Ovary (tissue), 9 donors: ENCODE data around the gene MMD. TPM values are rescaled to one million over a fixed set of nuclear protein-coding genes. Genes with fewer than 3 reads are reported as not detected.

Experiments
- DNase-seq, 5 donors: peaks; one replicate each; pipeline ENCODE4 v3.0.0-alpha.2; 2019 to 2020
- H3K27ac ChIP-seq, 2 donors: fragments of 200-600 bp; one replicate each; pipeline versions ENCODE4 v1.5.1 to v1.8.0; 2019 to 2022
- H3K27me3 ChIP-seq: fragments of 200-600 bp; one replicate; pipeline ENCODE4 v1.8.0; 2022
- H3K36me3 ChIP-seq: fragments of 200-600 bp; sonication (generic); one replicate; pipeline ENCODE4 v1.5.1; 2019
- H3K4me1 ChIP-seq: one replicate; pipeline ENCODE4 v1.8.1; 2013; ENCODE audit warnings: mild to moderate bottlenecking, moderate library complexity; ENCODE audit not compliant: insufficient read depth
- H3K4me3 ChIP-seq: fragments of 200-600 bp; sonication (generic); one replicate; pipeline ENCODE4 v1.5.1; 2017
- H3K9me3 ChIP-seq, 2 donors: fragments of 200-600 bp in 1 of 2; sonication (generic) in 1 of 2; one replicate each; pipeline versions ENCODE4 v1.5.1 to v1.8.1; 2013 to 2019; ENCODE audit warnings: mild to moderate bottlenecking in 1 of 2, moderate library complexity in 1 of 2
- EP300 ChIP-seq: sonication (generic); formaldehyde crosslinking; IDR thresholded peaks from one replicate; pipeline ENCODE4 v1.6.1; 2017; ENCODE audit warnings: antibody characterized with exemption
- POLR2A ChIP-seq: fragments of 450-650 bp; IDR thresholded peaks from one replicate; pipeline ENCODE4 v1.6.1; 2017; ENCODE audit warnings: antibody characterized with exemption, mild to moderate bottlenecking, moderate library complexity
- WGBS, 3 donors: extraction: QIAGEN DNeasy Blood & Tissue Kit in 1 of 3; methylation state at CpG; one replicate each; pipeline versions ENCODE4 v1.1.5 to v1.1.7; 2013 to 2017; 5-methylcytosine and 5-hydroxymethylcytosine counted together
- intact Hi-C, 4 donors: fragments of 100-400 bp; cut with DNase I; formaldehyde crosslinking; loops; one replicate each; pipeline versions ENCODE4 v1.11.0 to v1.15.1; 2022 to 2023
- polyA plus RNA-seq, 2 donors: library from polyadenylated mRNA; stranded (reverse); fragments of 200-250 nt in 1 of 2; fragments of 350-450 nt in 1 of 2; fragmentation: Illumina TruSeq in 1 of 2; extraction: RNeasy Lipid Tissue Mini Kit (QIAGEN cat#74804) in 1 of 2; gene quantifications; one replicate each; pipeline ENCODE4 v1.2.3, GENCODE V29; 2013 to 2014
- total RNA-seq, 7 donors: library from RNA; depleted of rRNA in 2 of 7; stranded (reverse); fragments of >200 nt in 2 of 7; fragmentation: NEBNext Ultra II Directional in 3 of 7; extraction: Animal tissue kit (Norgen Biotek cat#: 25700) in 3 of 7; gene quantifications; one replicate each; pipeline versions ENCODE4 v1.1.0 to v1.2.4, GENCODE V29; 2016 to 2023
- TF ChIP-seq, protein P1 (sequence below), 3 donors: fragments of 450-650 bp in 2 of 3; fragments of 200-600 bp in 1 of 3; IDR thresholded peaks; one replicate each; pipeline versions ENCODE4 v1.5.1 to v1.8.0; 2016 to 2022; ENCODE audit warnings: antibody characterized with exemption in 3 of 3, mild to moderate bottlenecking in 1 of 3
- donor health status: DM: no; HTN: no; CAD: no; lungs with moderate emphysema.
- donor health status: DM: no; HTN: no; CAD: no.
- donor health status: Bipolar disorder and iron deficiency.
- donor health status: DM: yes; HTN: yes; CAD: no.
- donor health status: DM: no; HTN: no; CAD: no.
- donor health status: DM: yes; HTN: yes; CAD: no.

The MMD gene
- total and polyA plus RNA-seq, 9 donors = 5.0 to 11.0 (median 6.7) TPM

GRCh38 chr17:55453839-55454557 is 32.4 kb upstream of the MMD start:
- 8 to 17% (median 14%) methylated on average over 6 of the region's 6 CpGs for WGBS, 3 donors

DNA sequence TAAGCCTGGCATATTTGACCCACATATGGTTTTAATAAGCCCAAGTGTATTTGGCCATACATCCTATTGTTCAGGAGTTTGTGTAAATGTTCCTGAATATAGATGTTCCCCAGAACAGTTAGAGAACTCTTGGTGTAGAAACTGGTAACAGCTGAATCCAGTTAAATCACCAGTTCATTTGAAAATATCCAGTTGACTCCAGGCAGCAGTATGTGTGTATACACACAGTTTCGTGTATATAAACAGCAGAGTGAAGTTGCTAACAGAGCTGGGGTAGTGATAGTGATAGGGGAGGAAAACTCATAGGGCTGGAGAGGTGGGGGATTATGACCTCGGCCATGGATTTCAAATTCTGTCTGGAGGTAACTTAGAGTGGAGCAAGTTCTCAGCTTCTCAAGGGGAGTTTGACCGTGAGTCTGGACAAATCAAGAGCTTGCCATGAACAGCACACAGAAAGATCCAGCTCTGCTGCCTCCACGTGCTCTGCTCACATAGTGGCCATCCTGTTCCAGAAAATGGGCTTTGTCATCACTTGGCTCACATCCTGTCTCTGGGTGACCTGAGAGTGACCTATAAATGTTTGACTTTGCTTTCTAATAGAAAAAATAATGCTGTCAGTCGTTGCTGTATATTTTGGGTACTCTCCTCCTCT is 30.6 kb upstream of the MMD start:
- no peak overlapping the region for H3K27ac ChIP-seq
- 46 to 55% (median 51%) methylated on average over 5 of the region's 5 CpGs for WGBS, 3 donors
- H3K4me1 ChIP-seq = no peaks in the 10 kb centered on the region
- H3K27me3 ChIP-seq = no peaks in the 10 kb centered on the region
- TF ChIP-seq EP300 (no peak), POLR2A (no peak)
- TF ChIP-seq, protein P1, sequence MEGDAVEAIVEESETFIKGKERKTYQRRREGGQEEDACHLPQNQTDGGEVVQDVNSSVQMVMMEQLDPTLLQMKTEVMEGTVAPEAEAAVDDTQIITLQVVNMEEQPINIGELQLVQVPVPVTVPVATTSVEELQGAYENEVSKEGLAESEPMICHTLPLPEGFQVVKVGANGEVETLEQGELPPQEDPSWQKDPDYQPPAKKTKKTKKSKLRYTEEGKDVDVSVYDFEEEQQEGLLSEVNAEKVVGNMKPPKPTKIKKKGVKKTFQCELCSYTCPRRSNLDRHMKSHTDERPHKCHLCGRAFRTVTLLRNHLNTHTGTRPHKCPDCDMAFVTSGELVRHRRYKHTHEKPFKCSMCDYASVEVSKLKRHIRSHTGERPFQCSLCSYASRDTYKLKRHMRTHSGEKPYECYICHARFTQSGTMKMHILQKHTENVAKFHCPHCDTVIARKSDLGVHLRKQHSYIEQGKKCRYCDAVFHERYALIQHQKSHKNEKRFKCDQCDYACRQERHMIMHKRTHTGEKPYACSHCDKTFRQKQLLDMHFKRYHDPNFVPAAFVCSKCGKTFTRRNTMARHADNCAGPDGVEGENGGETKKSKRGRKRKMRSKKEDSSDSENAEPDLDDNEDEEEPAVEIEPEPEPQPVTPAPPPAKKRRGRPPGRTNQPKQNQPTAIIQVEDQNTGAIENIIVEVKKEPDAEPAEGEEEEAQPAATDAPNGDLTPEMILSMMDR (IDR thresholded peaks at IDR 0.05) = no peak
- H3K36me3 ChIP-seq = no peaks in the 10 kb centered on the region
- intact Hi-C loops = no loop called here
- DNase-seq = no peak
- H3K4me3 ChIP-seq = no peak overlapping the region
- no peaks in the 10 kb centered on the region for H3K9me3 ChIP-seq

More at GRCh38 chr17:55453839-55454557, 32.4 kb upstream of the MMD start:
- Histone ChIP-seq H3K36me3 (no peaks in the 10 kb centered on the region), H3K27ac (no peak overlapping the region), H3K4me1 (no peaks in the 10 kb centered on the region), H3K9me3 (no peaks in the 10 kb centered on the region), H3K4me3 (no peak overlapping the region), H3K27me3 (no peaks in the 10 kb centered on the region)
- TF ChIP-seq POLR2A = no peak
- no peak for DNase-seq
- intact Hi-C loops = no loop called here

DNA sequence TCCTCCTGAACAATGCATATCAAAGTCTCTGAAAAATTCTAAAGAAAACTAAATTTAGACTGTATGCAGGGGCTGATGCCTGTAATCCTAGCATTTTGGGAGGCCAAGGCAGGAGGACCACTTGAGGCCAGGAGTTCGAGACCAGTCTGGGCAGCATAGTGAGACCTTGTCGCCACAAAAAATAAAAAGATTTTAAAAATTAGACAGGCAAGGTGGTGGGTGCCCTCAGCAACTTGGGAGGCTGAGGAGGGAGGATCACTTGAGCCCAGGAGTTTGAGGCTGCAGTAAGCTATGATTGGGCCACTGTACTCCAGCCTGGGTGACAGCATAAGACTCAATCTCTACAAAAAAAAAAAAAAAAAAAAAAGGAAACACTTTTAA is 30.1 kb upstream of the MMD start:
- WGBS, 3 donors = 92 to 95% (median 94%) methylated on average over 2 of the region's 2 CpGs
- no peaks in the 10 kb centered on the region for H3K27me3 ChIP-seq
- DNase-seq = no peak
- no peaks in the 10 kb centered on the region for H3K9me3 ChIP-seq
- no peak overlapping the region for H3K4me3 ChIP-seq
- H3K36me3 ChIP-seq = no peaks in the 10 kb centered on the region
- H3K4me1 ChIP-seq = no peaks in the 10 kb centered on the region
- no peak for TF ChIP-seq EP300
- TF ChIP-seq, protein P1 (IDR thresholded peaks at IDR 0.05) = no peak
- no peak for TF ChIP-seq POLR2A
- no peak overlapping the region for H3K27ac ChIP-seq
- intact Hi-C loops = no loop called here

- Histone ChIP-seq H3K27ac (no peak overlapping the region), H3K4me1 (no peaks in the 10 kb centered on the region), H3K36me3 (no peaks in the 10 kb centered on the region), H3K9me3 (no peaks in the 10 kb centered on the region), H3K27me3 (no peaks in the 10 kb centered on the region), H3K4me3 (no peak overlapping the region)
- WGBS, 3 donors = 37 to 59% (median 50%) methylated on average over 1 of the region's 1 CpG
- DNase-seq = no peak
- TF ChIP-seq POLR2A = no peak
- TF ChIP-seq, protein P1 (IDR thresholded peaks at IDR 0.05) = no peak
- TF ChIP-seq EP300 = no peak
- intact Hi-C loops = no loop called here
Observed at GRCh38 chr17:55451203-55451641, 29.6 kb upstream of the MMD start.
